ENCODE results near the gene MEF2B. TPM values are rescaled to one million over a fixed set of nuclear protein-coding genes. Genes with fewer than 3 reads are reported as not detected.

Gene MEF2B
- polyA plus RNA-seq, 1 experiment: 0.38 TPM

DNA sequence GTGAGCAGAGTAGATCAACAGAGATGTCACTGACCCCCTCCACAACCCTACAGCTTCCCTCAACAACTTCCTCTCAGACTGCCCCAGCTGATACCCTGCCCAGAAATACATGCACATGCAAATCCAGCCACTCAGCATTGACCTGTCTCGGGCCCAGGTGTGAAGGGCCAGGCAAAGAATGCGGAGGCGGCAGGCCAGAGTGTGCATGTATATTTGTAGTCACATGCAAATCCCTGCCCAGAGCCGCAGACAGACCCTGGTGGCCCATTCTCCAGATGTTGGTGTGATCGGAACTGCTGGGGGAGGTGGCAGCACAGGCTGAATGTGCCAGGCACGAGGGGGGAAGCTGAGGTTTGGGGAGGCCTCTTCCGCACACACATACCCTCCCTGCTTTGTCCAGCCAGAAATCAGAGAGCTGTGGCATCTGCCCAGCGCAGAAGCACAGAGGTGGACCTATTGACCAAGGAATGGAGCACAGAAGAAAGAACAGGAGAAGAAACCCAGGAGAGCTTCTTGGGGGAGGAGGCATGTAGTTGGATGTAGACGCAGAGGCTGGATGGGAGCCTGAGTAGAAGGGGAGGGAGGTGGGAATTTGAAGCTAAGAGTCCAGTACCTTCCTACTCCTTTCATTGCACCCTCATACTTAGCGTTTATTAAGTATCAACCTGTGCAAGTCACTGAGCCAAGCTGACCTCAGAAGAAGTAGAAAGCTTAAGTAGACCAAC is 14.4 kb downstream of the MEF2B start:
- no peak for DNase-seq (ENCODE audit: low read depth, low spot score)
- TF ChIP-seq, protein P1, sequence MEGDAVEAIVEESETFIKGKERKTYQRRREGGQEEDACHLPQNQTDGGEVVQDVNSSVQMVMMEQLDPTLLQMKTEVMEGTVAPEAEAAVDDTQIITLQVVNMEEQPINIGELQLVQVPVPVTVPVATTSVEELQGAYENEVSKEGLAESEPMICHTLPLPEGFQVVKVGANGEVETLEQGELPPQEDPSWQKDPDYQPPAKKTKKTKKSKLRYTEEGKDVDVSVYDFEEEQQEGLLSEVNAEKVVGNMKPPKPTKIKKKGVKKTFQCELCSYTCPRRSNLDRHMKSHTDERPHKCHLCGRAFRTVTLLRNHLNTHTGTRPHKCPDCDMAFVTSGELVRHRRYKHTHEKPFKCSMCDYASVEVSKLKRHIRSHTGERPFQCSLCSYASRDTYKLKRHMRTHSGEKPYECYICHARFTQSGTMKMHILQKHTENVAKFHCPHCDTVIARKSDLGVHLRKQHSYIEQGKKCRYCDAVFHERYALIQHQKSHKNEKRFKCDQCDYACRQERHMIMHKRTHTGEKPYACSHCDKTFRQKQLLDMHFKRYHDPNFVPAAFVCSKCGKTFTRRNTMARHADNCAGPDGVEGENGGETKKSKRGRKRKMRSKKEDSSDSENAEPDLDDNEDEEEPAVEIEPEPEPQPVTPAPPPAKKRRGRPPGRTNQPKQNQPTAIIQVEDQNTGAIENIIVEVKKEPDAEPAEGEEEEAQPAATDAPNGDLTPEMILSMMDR (IDR thresholded peaks at IDR 0.05; ENCODE audit: low read depth, low read length): no peak
- POLR2A ChIA-PET: interaction anchor here (1.1 kb wide), 1 partner anchor 12 kb away, joined by 3 read pairs; no protein-coding TSS in a partner anchor
- Histone ChIP-seq H3K4me3 (ENCODE audit: low read depth, low read length) (no peak overlapping the region), H3K27ac (ENCODE audit: low read depth, low read length) (no peak overlapping the region), H3K9me3 (ENCODE audit: control insufficient read depth, insufficient read depth, low read length) (peaks cover 8% of the 10 kb centered on the region), H3K27me3 (ENCODE audit: control insufficient read depth, insufficient read depth, low read length) (no peaks in the 10 kb centered on the region)
- CTCF ChIA-PET: interaction anchor here (5.5 to 7.1 kb wide), 2 partner anchors 9 to 19 kb away, joined by 35 to 56 read pairs; no protein-coding TSS in a partner anchor

- TF ChIP-seq, protein P1 (IDR thresholded peaks at IDR 0.05; ENCODE audit: low read depth, low read length): no peak
- peaks cover 8% of the 10 kb centered on the region for H3K9me3 ChIP-seq (ENCODE audit: control insufficient read depth, insufficient read depth, low read length)
- no peak for DNase-seq (ENCODE audit: low read depth, low spot score)
- H3K27ac ChIP-seq (ENCODE audit: low read depth, low read length): no peak overlapping the region
- ChIA-PET CTCF (interaction anchor here (0.5 to 7.1 kb wide), 3 partner anchors 8 to 101 kb away, joined by 3 to 56 read pairs (median 35); no protein-coding TSS in a partner anchor), POLR2A (no interaction called here)
- H3K27me3 ChIP-seq (ENCODE audit: control insufficient read depth, insufficient read depth, low read length): no peaks in the 10 kb centered on the region
- no peak overlapping the region for H3K4me3 ChIP-seq (ENCODE audit: low read depth, low read length)
Measured at GRCh38 chr19:19154768-19155494, 15.1 kb downstream of the MEF2B start.

DNA sequence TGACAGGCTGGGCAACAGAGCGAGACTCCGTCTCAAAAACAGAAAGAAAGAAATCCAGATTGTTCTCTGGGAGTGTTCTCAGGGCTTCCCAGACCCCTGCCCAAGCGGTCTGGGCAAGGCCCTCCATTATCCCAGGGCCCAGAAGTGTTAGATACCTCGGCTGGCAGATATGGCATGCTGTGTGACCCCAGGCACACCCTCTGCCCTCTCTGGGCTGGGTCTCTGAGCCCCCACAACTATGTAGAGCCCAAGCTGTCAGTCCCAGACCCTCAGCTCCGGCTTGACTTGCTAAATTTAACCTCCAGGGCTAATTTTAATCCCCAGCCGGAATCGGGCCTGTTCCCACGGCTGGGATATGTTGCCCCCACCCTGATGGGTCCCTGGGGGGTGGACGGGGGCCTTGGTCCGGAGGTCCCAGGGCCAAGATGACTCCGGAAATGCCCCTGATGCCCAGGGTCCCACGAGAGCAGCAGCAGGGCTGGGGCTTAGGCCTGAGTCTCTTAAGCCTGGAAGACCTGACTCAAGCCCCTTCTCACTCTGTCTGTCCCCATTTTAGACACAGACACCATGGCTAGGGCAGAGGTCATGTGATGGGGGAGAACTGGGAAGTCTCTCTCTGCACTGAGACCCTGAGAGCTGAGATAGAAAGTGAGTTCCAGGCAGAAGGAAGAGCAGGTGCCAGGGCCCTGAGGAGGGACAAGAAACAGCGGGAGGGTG is 17.2 kb downstream of the MEF2B start:
- TF ChIP-seq, protein P1 (IDR thresholded peaks at IDR 0.05; ENCODE audit: low read depth, low read length): no peak
- no peak for DNase-seq (ENCODE audit: low read depth, low spot score)
- no peak overlapping the region for H3K27ac ChIP-seq (ENCODE audit: low read depth, low read length)
- ChIA-PET POLR2A (interaction anchor here (0.6 kb wide), 2 partner anchors 12 to 84 kb away, joined by 3 to 5 read pairs; no protein-coding TSS in a partner anchor), CTCF (interaction anchor here (0.6 to 1.4 kb wide), 2 partner anchors 22 kb away, joined by 3 to 6 read pairs; no protein-coding TSS in a partner anchor)
- H3K27me3 ChIP-seq (ENCODE audit: control insufficient read depth, insufficient read depth, low read length): no peaks in the 10 kb centered on the region
- H3K4me3 ChIP-seq (ENCODE audit: low read depth, low read length): no peak overlapping the region
- peaks cover 8% of the 10 kb centered on the region for H3K9me3 ChIP-seq (ENCODE audit: control insufficient read depth, insufficient read depth, low read length)

DNA sequence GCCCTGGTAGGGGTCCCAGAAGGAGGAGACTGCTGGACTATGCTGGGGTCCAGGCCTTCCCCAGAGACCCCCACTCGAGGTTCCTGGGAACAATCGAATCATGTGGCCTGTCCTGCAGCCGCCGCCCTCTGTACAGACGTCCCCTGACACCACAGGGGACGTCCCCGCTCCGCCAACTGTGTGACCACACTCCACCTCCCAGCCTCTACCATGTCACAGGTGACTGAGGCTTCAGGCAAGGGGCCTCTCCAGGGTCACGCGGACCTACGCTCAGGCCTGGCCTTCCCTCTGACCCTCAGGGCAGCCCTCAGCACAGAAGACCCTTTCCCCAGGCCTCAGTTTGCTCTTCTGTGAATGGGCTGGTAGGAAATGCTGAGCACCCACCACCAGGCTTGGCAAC is 18.6 kb downstream of the MEF2B start:
- Histone ChIP-seq H3K27ac (ENCODE audit: low read depth, low read length) (no peak overlapping the region), H3K27me3 (ENCODE audit: control insufficient read depth, insufficient read depth, low read length) (no peaks in the 10 kb centered on the region), H3K9me3 (ENCODE audit: control insufficient read depth, insufficient read depth, low read length) (peaks cover 8% of the 10 kb centered on the region), H3K4me3 (ENCODE audit: low read depth, low read length) (no peak overlapping the region)
- TF ChIP-seq, protein P1 (IDR thresholded peaks at IDR 0.05; ENCODE audit: low read depth, low read length): no peak
- no peak for DNase-seq (ENCODE audit: low read depth, low spot score)
- CTCF ChIA-PET: no interaction called here
- POLR2A ChIA-PET: no interaction called here
